GM13977 (cell line): ENCODE data around the gene GNAQ.

Experiments used
- DNase-seq: peaks from one replicate; pipeline ENCODE4 v3.0.0; 2012; ENCODE audit warnings: low spot score
- CTCF ChIP-seq: IDR thresholded peaks from 2 replicates; pipeline ENCODE4 v1.5.1; 2012; ENCODE audit warnings: mild to moderate bottlenecking, control low read depth; ENCODE audit not compliant: insufficient read depth; ENCODE audit errors: extremely low read depth, missing control alignments
- in situ Hi-C: fragments of 300-500 bp; cut with MboI; formaldehyde crosslinking; loops from one replicate; pipeline ENCODE4 v1.12.0; 2022; ENCODE audit warnings: low sequenced_read_pairs, low pct_unique_long_range_greater_than_20kb, mixed read lengths, inconsistent platforms; ENCODE audit not compliant: unreplicated experiment

GNAQ gene

DNA sequence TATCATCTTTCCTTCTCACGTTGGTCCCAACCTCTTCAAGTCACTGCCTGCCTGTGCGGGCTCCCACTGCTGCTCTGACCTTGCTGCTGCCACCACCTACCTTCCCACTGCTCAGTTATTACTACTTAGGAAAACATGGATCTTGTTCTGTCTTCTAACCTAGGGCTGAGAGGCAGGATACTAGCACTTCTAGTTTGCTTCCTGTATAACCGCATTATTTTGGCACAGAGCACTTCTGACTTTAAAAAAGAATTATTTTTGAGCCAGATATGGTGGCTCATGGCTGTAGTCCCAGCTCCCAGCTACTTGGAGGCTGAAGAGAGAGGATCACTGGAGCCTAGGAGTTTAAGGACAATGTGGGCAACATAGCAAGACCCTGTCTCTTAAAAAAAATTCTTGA is 248.1 kb downstream of the GNAQ start:
- in situ Hi-C loops: no loop called here
- TF ChIP-seq CTCF: no peak
- no peak for DNase-seq

- no peak for TF ChIP-seq CTCF
- no peak for DNase-seq
- in situ Hi-C loops: no loop called here
These were observed 252.6 kb downstream of the GNAQ start for GRCh38 chr9:77779010-77779409.

- no peak for DNase-seq
- in situ Hi-C loops: no loop called here
These were observed 258.2 kb downstream of the GNAQ start for GRCh38 chr9:77773381-77773780.

DNA sequence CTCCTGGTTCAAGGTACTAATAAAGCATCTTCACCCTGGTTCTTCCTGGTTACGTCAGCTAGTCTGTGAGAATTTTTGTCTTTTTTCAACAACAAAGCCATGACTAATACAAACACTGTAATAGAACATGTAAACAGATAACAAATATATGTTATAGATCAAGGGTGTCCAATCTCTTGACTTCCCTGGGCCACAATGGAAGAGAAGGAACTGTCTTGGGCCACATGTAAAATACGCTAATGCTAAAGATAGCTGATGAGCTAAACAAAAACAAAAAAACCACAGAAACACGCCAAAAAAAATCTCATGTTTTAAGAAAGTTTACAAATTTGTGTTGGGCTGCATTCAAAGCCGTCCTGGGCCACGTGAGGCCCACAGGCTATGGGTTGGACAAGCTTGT is 259.0 kb downstream of the GNAQ start:
- in situ Hi-C loops: no loop called here
- no peak for DNase-seq
- TF ChIP-seq CTCF: no peak

More at GRCh38 chr9:77773381-77773780, 258.2 kb downstream of the GNAQ start:
- no peak for TF ChIP-seq CTCF

- in situ Hi-C loops: no loop called here
- no peak for DNase-seq
- TF ChIP-seq CTCF: no peak
These were observed 260.4 kb downstream of the GNAQ start for GRCh38 chr9:77771171-77771570.

DNA sequence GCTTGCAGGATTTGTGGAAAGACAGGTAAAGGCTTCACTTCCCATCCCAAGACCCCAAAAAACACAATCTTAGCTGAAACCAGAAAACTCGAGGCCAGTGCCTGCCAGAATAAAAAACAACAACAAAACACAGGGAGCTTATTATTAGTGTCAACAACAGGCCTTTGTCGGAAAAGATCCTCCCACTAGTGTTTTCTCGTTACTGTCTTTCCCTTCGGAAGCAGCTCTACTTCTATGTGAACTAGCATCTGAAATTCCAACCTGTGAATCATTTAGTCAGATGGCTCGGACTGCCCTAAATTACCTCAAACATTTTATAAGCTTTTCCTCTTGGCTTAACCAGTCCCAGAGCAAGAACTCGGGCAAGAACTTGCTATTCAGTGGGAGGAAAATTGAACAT is 261.3 kb downstream of the GNAQ start:
- DNase-seq: no peak
- in situ Hi-C loops: no loop called here

More for the DNA sequence above, 261.3 kb downstream of the GNAQ start:
- no peak for TF ChIP-seq CTCF
